Immature natural killer cell (primary cell): Measurements from ENCODE around the gene ANKRD6. TPM values are rescaled to one million over a fixed set of nuclear protein-coding genes. Genes with fewer than 3 reads are reported as not detected.
A peak's percentile ranks its signal among the peaks of the same experiment; 100 is the strongest.
"Not testable (repeated sequence)": the region's sequence is repeated elsewhere in the genome, so short reads cannot be mapped to it uniquely, and the experiment has no call there.

ENCODE experiments used
- DNase-seq, 3 donors: peaks; one replicate each; pipeline ENCODE4 v3.0.0; 2022; ENCODE audit warnings: mixed read lengths in 1 of 3
- H3K27ac Mint-ChIP-seq, 6 donors: one replicate each; pipeline ENCODE4 v1.8.0; 2020; ENCODE audit warnings: mixed read lengths in 6 of 6, mild to moderate bottlenecking in 5 of 6, inconsistent platforms in 4 of 6, moderate library complexity in 3 of 6
- H3K27me3 Mint-ChIP-seq, 3 donors: one replicate each; pipeline ENCODE4 v1.8.0; 2020 to 2021; ENCODE audit warnings: low read depth in 3 of 3, mild to moderate bottlenecking in 3 of 3, mixed read lengths in 3 of 3, moderate library complexity in 3 of 3, inconsistent platforms in 1 of 3
- H3K36me3 Mint-ChIP-seq, 3 donors: one replicate each; pipeline ENCODE4 v1.8.0; 2020; ENCODE audit warnings: mixed read lengths in 3 of 3, inconsistent platforms in 2 of 3, mild to moderate bottlenecking in 2 of 3
- H3K4me1 Mint-ChIP-seq, 2 donors: one replicate each; pipeline ENCODE4 v1.8.0; 2020; ENCODE audit warnings: inconsistent platforms in 2 of 2, mild to moderate bottlenecking in 2 of 2, mixed read lengths in 2 of 2, moderate library complexity in 1 of 2
- H3K4me3 Mint-ChIP-seq, 5 donors: one replicate each; pipeline ENCODE4 v1.8.0; 2020; ENCODE audit warnings: mild to moderate bottlenecking in 5 of 5, mixed read lengths in 5 of 5, inconsistent platforms in 3 of 5, moderate library complexity in 3 of 5
- H3K9me3 Mint-ChIP-seq, 6 donors: one replicate each; pipeline ENCODE4 v1.8.0; 2020; ENCODE audit warnings: mild to moderate bottlenecking in 6 of 6, mixed read lengths in 6 of 6, inconsistent platforms in 4 of 6, moderate library complexity in 3 of 6
- polyA plus RNA-seq, 3 donors: library from polyadenylated mRNA; unstranded; fragments of 300-500 nt; fragmentation: Illumina TruSeq; gene quantifications; one replicate each; pipeline ENCODE4 v1.2.3, GENCODE V29; 2021

Gene ANKRD6
- polyA plus RNA-seq, 3 donors from 2014 or later = 0.06 to 3.0 (median 0.52) TPM

GRCh38 chr6:89638320-89639195 is 205.6 kb downstream of the ANKRD6 start, which contains the start of gene LYRM2:
LYRM2 (minus strand) TSS chr6:89638747; CDS start chr6:89638716, 31 bp downstream.
- Mint-ChIP-seq H3K4me1 (peaks cover 20 to 38% of the 10 kb centered on the region in 2 donors), H3K4me3 (peak within 1 kb of the TSS; percentile 92 to 98 (median 96)), H3K27me3 (peaks cover 8% of the 10 kb centered on the region in 3 donors), H3K27ac (peak within 1 kb of the TSS; percentile 91 to 99 (median 98)), H3K36me3 (peaks cover 10 to 25% (median 11%) of the 10 kb centered on the region in 3 donors), H3K9me3 (no peaks in the 10 kb centered on the region)
- DNase-seq = peak; percentile 94

- DNase-seq = no peak
- H3K4me1 Mint-ChIP-seq = peaks cover 20 to 34% of the 10 kb centered on the region in 2 donors
Measured at GRCh38 chr6:89640804-89641203, 207.9 kb downstream of the ANKRD6 start.

GRCh38 chr6:89641581-89641980 is 208.6 kb downstream of the ANKRD6 start:
- H3K4me1 Mint-ChIP-seq = peaks cover 20 to 27% of the 10 kb centered on the region in 2 donors

More at GRCh38 chr6:89640804-89641203, 207.9 kb downstream of the ANKRD6 start:
- Mint-ChIP-seq H3K36me3 (peaks cover 15 to 26% (median 16%) of the 10 kb centered on the region in 3 donors), H3K27me3 (peaks cover 8% of the 10 kb centered on the region in 3 donors), H3K9me3 (no peaks in the 10 kb centered on the region), H3K27ac (no peak overlapping the region), H3K4me3 (peak overlapping the region in 1 of 5 donors; percentile 2)

GRCh38 chr6:89642956-89643355 is 210.0 kb downstream of the ANKRD6 start:
- peaks cover 15 to 33% (median 20%) of the 10 kb centered on the region in 3 donors for H3K36me3 Mint-ChIP-seq
- H3K27me3 Mint-ChIP-seq = peaks cover 8% of the 10 kb centered on the region in 3 donors
- H3K4me1 Mint-ChIP-seq = peaks cover 15 to 19% of the 10 kb centered on the region in 2 donors
- no peak overlapping the region for H3K27ac Mint-ChIP-seq
- H3K4me3 Mint-ChIP-seq = no peak overlapping the region
- no peak for DNase-seq
- H3K9me3 Mint-ChIP-seq = no peaks in the 10 kb centered on the region

More at GRCh38 chr6:89641581-89641980, 208.6 kb downstream of the ANKRD6 start:
- peaks cover 12 to 22% (median 15%) of the 10 kb centered on the region in 3 donors for H3K36me3 Mint-ChIP-seq
- H3K4me3 Mint-ChIP-seq, H3K27me3 Mint-ChIP-seq, DNase-seq, H3K9me3 Mint-ChIP-seq, H3K27ac Mint-ChIP-seq: not testable (repeated sequence)

GRCh38 chr6:89643406-89643805 is 210.5 kb downstream of the ANKRD6 start:
- Mint-ChIP-seq H3K4me1 (peaks cover 10 to 15% of the 10 kb centered on the region in 2 donors), H3K36me3 (peaks cover 16 to 36% (median 25%) of the 10 kb centered on the region in 3 donors), H3K9me3 (no peaks in the 10 kb centered on the region), H3K4me3 (no peak overlapping the region), H3K27ac (peak overlapping the region in 1 of 6 donors; percentile 4), H3K27me3 (peaks cover 4% of the 10 kb centered on the region in 3 donors)
- no peak for DNase-seq

GRCh38 chr6:89644864-89645263 is 211.9 kb downstream of the ANKRD6 start:
- peaks cover 0 to under 1% of the 10 kb centered on the region in 2 donors for H3K4me1 Mint-ChIP-seq
- no peak overlapping the region for H3K27ac Mint-ChIP-seq
- peaks cover 17 to 39% (median 25%) of the 10 kb centered on the region in 3 donors for H3K36me3 Mint-ChIP-seq
- no peaks in the 10 kb centered on the region for H3K9me3 Mint-ChIP-seq
- no peak overlapping the region for H3K4me3 Mint-ChIP-seq
- H3K27me3 Mint-ChIP-seq = no peaks in the 10 kb centered on the region
- no peak for DNase-seq

- Mint-ChIP-seq H3K27ac (no peak overlapping the region), H3K9me3 (no peaks in the 10 kb centered on the region), H3K4me1 (no peaks in the 10 kb centered on the region), H3K27me3 (peaks cover 0 to 1% (median 0%) of the 10 kb centered on the region in 3 donors), H3K36me3 (peaks cover 27 to 51% (median 31%) of the 10 kb centered on the region in 3 donors), H3K4me3 (no peak overlapping the region)
- no peak for DNase-seq
Measured at GRCh38 chr6:89649682-89650081, 216.7 kb downstream of the ANKRD6 start.

GRCh38 chr6:89650579-89650978 is 217.6 kb downstream of the ANKRD6 start:
- no peak overlapping the region for H3K27ac Mint-ChIP-seq
- H3K4me1 Mint-ChIP-seq = no peaks in the 10 kb centered on the region
- H3K36me3 Mint-ChIP-seq = peaks cover 25 to 51% (median 34%) of the 10 kb centered on the region in 3 donors
- DNase-seq = no peak
- peaks cover 0 to 1% (median 0%) of the 10 kb centered on the region in 3 donors for H3K27me3 Mint-ChIP-seq
- no peaks in the 10 kb centered on the region for H3K9me3 Mint-ChIP-seq
- H3K4me3 Mint-ChIP-seq = no peak overlapping the region

- H3K4me1 Mint-ChIP-seq = no peaks in the 10 kb centered on the region
- no peak overlapping the region for H3K27ac Mint-ChIP-seq
- no peak overlapping the region for H3K4me3 Mint-ChIP-seq
- peaks cover 0 to 3% (median 0%) of the 10 kb centered on the region in 3 donors for H3K27me3 Mint-ChIP-seq
- DNase-seq = no peak
- H3K9me3 Mint-ChIP-seq = no peaks in the 10 kb centered on the region
- H3K36me3 Mint-ChIP-seq = peaks cover 33 to 59% (median 49%) of the 10 kb centered on the region in 3 donors
Measured at GRCh38 chr6:89655122-89655521, 222.2 kb downstream of the ANKRD6 start.

- Mint-ChIP-seq H3K4me3 (no peak overlapping the region), H3K9me3 (no peaks in the 10 kb centered on the region), H3K36me3 (peaks cover 45 to 59% (median 50%) of the 10 kb centered on the region in 3 donors), H3K27me3 (peaks cover 0 to 3% (median 0%) of the 10 kb centered on the region in 3 donors), H3K27ac (peak overlapping the region in 1 of 6 donors; percentile 17), H3K4me1 (no peaks in the 10 kb centered on the region)
- no peak for DNase-seq
Measured at GRCh38 chr6:89657445-89658158, 224.7 kb downstream of the ANKRD6 start.

- no peaks in the 10 kb centered on the region for H3K4me1 Mint-ChIP-seq
- no peak for DNase-seq
- no peak overlapping the region for H3K27ac Mint-ChIP-seq
- peaks cover 0 to 2% (median 0%) of the 10 kb centered on the region in 3 donors for H3K27me3 Mint-ChIP-seq
- no peaks in the 10 kb centered on the region for H3K9me3 Mint-ChIP-seq
- H3K4me3 Mint-ChIP-seq = no peak overlapping the region
- peaks cover 37 to 64% (median 56%) of the 10 kb centered on the region in 3 donors for H3K36me3 Mint-ChIP-seq
Measured at GRCh38 chr6:89660981-89661380, 228.0 kb downstream of the ANKRD6 start.

- no peaks in the 10 kb centered on the region for H3K4me1 Mint-ChIP-seq
- H3K4me3 Mint-ChIP-seq = no peak overlapping the region
- peaks cover 33 to 62% (median 57%) of the 10 kb centered on the region in 3 donors for H3K36me3 Mint-ChIP-seq
- no peak for DNase-seq
- H3K27ac Mint-ChIP-seq = no peak overlapping the region
- no peaks in the 10 kb centered on the region for H3K9me3 Mint-ChIP-seq
- H3K27me3 Mint-ChIP-seq = peaks cover 0 to 2% (median 0%) of the 10 kb centered on the region in 3 donors
Measured at GRCh38 chr6:89661559-89661958, 228.6 kb downstream of the ANKRD6 start.

GRCh38 chr6:89662659-89663223 is 229.8 kb downstream of the ANKRD6 start:
- Mint-ChIP-seq H3K27ac (peak overlapping the region in 1 of 6 donors; percentile 7), H3K4me3 (no peak overlapping the region)

More at GRCh38 chr6:89662659-89663223, 229.8 kb downstream of the ANKRD6 start:
- DNase-seq = no peak
- H3K27me3 Mint-ChIP-seq = peaks cover 0 to 2% (median 0%) of the 10 kb centered on the region in 3 donors
- no peaks in the 10 kb centered on the region for H3K9me3 Mint-ChIP-seq
- H3K4me1 Mint-ChIP-seq = no peaks in the 10 kb centered on the region
- H3K36me3 Mint-ChIP-seq = peaks cover 23 to 57% (median 48%) of the 10 kb centered on the region in 3 donors
